ENCODE data around the gene ZSWIM7. TPM values are rescaled to one million over a fixed set of nuclear protein-coding genes. Genes with fewer than 3 reads are reported as not detected.

Gene ZSWIM7, protein sequence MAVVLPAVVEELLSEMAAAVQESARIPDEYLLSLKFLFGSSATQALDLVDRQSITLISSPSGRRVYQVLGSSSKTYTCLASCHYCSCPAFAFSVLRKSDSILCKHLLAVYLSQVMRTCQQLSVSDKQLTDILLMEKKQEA
- total RNA-seq (2022; extraction: Qiagen RNA extraction): 40.5 to 50.4 TPM (median 47.4 TPM) in 5 replicates

GRCh38 chr17:15999141-15999973 is at the start of gene ZSWIM7, which contains the start of gene TTC19:
ZSWIM7 (minus strand) TSS chr17:15999704; CDS start chr17:15999594, 110 bp downstream.
TTC19 (plus strand) TSS chr17:15999824; CDS start chr17:15999849, 25 bp downstream.

GRCh38 chr17:15944759-15945526 is 54.6 kb downstream of the ZSWIM7 start, which contains the start of gene ADORA2B:
ADORA2B (plus strand) TSS chr17:15945130; CDS start chr17:15945249, 119 bp downstream.

Other genes starting within 250 kb of the ZSWIM7 start
- 10.7 to 16.4 TPM (median 15.5 TPM) in 5 replicates for gene ADORA2B, start 54.6 kb downstream of the ZSWIM7 start, total RNA-seq (2022; extraction: Qiagen RNA extraction)
- 46.9 to 49.8 TPM (median 48.6 TPM) in 5 replicates for gene TTC19, start 120 bp upstream of the ZSWIM7 start, total RNA-seq (2022; extraction: Qiagen RNA extraction)
- gene NCOR1, start 215.8 kb upstream of the ZSWIM7 start, total RNA-seq (2022; extraction: Qiagen RNA extraction): 66.2 to 90.1 TPM (median 70.3 TPM) in 5 replicates
- gene PIGL, start 217.5 kb upstream of the ZSWIM7 start, total RNA-seq (2022; extraction: Qiagen RNA extraction): 15.3 to 21.6 TPM (median 17.0 TPM) in 5 replicates

Measured in A549 treated with AZD2906 at 1 μM for 4 hours (cell line).